Measurements from ENCODE around the gene BRAT1.
"Not testable (repeated sequence)": the region's sequence is repeated elsewhere in the genome, so short reads cannot be mapped to it uniquely, and the experiment has no call there.

The BRAT1 gene

DNA sequence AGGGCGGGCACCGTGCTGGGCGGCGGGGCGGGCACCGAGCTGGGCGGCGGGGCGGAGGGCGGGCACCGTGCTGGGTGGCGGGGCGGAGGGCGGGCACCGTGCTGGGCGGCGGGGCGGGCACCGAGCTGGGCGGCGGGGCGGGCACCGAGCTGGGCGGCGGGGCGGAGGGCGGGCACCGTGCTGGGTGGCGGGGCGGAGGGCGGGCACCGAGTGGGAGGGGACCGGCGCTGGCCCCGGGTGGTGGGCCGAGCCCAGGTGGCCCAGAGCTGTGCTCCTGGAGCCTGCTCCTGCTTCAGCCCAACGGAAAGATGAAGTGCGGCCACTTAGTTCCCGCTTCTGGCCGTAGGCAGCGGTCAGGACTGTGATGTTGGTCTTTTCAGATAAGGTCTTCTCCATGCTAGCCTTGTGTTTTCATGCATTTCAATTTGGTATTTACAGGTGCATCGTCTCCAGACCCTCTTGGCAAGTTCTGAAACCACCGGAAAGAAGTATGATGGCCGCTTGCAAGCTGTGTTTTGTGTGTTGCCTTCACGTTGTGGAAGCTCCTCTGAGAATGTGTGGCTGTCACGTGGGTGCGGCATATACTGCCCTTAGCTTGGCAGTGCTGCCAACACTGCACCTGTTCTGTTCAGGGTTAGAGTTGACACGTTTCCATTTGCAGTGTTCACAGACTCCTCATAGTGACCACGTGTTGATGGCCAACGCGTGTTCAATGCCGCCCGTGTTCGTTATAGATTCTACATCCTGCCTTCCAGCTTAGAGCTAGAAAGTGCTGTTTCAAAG, 28.7 kb upstream of the BRAT1 start:
- DNase-seq, result no peak

DNA sequence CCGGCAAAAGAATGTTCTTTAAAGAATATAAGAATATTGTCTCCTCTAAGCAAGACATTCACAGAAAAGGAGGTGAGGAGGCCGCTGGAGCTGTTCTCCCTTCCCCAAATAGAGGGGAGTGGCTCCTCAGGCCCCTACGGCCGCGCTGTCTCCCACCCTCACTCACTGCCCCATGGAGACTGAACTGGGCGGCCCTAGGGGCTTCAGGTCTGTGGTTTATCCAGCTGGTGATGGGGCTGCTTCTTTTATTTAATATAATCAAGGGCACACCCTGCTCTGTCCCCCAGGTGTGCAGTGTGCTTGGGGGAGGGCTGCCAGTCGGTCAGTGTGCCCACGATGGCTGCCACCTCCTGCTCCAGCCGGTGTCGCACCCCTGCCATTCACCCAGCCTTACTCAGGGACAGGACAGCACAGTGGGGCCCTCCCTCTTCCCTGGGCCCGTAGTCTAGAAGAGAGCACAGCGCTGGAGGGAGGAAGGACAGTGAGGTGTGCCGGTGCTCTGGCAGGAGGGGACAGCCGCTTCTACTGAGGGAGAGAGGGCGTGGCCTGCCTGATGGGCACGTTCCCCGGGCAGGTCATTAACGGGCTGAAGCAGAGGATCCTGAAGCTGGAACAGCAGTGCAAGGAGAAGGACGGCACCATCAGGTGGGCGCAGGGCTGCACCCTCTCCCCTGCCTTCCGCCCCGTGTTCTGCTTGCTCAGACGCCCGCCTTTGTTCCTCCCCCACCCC, 26.8 kb upstream of the BRAT1 start:
- no peak for DNase-seq

DNA sequence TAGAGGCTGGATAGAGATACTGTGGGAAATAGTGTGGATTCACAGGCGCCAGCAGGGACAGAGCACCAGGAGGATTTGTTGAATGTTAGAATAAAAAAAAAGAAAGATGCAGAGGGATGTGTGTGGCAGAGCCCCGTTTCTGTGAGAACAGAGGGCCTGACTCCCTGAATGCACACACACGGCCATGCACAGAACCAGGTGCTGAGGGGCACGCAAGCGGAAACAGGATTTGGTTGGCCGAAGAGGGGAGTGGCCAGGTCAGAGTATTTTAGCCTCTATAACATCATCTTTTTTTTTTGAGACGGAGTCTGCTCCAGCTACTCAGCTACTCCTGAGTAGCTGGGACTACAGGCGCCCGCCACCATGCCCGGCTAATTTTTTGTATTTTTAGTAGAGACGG, 25.3 kb upstream of the BRAT1 start:
- no peak for DNase-seq

DNA sequence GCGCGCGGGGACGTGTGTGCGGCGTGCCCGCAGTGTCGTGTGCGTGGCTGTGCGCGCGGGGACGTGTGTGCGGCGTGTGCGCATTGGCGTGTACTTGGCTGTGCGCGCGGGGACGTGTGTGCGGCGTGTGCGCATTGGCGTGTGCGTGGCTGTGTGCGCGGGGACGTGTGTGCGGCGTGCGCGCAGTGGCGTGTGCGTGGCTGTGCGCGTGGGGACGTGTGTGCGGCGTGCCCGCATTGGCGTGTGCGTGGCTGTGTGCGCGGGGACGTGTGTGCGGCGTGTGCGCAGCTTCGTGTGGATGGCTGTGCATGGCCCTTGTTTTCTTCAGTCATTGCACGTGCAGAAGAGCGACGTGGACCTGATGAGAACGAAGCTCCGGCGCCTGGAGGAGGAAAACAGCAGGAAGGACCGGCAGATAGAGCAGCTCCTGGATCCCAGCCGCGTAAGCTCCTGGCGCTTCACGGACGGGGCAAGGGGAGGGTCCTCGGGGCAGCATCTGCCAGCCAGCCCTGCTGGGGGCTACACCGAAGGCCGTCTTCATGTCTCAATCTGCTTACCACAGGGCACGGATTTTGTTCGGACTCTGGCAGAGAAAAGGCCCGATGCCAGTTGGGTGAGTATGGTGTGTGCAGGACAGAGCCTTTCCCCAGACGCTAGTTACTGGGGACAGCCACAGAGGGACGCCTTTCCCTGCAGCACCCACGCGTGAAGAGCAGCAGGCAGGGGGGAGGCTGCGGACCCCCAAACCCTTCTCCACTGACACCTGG, 22.8 kb upstream of the BRAT1 start:
- DNase-seq, result no peak

DNA sequence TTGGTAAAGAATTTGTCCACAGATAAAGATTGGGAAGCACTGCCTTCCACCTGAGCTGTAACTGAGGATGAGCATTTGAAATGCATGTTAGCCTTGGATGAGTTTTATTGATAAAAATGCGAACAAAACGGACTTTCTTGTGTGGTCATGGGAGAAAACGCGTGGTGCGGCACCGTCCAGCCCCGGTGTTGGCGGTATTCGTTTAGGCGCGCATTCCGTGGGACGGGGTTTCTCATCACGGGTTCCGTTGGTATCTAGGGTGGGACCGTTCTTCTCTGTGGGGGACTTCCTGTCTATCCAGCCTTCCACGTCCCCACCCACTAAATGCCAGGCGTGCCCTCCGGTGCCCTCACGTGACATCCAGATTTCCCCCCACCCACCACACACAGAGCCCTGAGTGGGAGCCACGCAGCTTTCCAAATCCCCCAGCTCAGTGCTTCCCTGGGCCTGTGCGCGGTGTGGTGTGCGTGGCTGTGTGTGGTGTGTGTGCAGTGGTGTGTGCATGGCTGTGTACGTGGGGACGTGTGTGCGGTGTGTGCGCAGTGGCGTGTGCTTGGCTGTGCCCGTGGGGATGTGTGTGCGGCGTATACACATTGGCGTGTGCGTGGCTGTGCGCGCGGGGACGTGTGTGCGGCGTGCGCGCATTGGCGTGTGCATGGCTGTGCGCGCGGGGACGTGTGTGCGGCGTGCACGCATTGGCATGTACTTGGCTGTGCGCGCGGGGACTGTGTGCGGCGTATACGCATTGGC, 21.6 kb upstream of the BRAT1 start:
- no peak for DNase-seq

DNA sequence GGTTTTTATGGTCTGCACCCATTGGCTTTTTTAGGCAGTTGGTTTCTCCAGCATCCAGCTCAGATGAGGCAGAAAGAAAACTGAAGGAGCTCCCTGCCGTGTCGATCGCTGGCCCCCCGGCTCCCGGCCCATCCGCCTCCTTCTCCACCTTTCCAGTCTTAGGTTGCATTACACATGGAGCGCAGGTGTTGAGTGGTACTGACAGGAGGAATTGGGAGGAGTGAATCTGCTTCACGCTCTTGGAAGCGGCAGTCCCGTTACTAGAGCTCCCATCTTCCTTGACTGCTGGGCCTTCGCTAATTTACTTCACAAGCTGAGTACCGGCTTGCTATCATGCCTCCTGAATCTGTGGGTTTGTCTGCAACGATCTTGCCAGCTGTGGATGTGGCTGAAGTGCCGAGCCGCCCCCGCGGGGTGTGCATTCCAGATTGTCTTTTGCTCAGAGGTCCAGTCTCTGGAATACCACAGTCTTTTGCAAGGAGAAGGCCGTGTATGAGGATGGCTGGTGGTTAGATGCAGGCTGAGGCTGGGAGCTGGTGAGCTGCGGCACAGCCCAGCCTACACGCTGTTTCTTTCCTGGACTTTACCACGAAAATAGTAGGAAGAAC, 20.5 kb upstream of the BRAT1 start:
- no peak for DNase-seq

DNA sequence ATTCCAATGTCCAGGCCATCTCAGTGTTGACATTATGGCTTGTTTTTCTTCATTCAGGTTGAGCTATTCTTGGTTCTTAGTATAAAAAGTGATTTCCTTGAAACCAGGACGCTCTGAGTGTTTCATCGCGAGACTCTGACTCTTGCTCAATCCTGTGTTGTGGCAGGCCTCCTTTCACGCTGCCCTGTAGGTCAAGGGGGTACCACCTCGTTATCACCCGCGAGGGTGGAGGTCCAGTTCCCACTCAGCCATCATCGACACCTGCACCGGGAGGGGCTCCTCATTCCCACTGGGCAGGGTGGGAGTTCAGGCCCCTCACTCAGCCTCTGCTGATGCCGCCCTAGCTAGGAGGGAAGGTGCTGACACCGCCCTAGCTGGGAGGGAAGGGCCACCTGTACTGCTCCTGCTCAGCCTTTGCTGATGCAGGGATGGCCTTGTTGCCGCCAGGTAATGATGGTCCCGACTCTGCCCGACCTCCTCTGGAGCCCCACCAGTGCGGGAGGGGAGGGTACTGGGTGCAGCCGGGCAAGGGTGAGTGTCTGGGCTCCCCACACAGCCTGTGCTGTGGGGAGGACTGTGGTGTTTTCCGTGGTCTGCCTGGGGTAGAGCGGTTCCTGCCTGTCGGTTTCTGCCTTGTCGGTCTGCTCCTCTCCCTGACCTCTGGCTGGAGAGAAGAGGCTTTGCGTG, 19.9 kb upstream of the BRAT1 start:
- DNase-seq, result no peak

DNA sequence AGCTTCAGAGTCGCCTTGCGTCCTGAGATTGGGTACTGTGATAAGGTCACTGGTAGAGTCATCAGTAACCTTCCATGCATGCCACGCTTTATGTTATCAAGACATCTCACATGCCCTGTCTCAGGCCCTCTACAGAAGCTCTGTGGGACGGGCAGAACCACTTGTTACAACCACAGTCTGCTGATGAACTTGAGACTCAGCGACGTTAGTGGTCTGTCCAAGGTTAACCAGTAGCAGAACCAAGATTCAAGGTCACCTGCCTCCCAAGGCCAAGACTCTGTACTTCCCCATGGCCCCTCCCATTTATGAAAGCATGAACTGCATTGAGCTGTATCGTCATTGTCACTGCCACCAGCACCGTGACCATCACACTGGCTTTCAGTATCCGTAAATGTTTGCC, 18.4 kb upstream of the BRAT1 start:
- DNase-seq, result no peak

DNA sequence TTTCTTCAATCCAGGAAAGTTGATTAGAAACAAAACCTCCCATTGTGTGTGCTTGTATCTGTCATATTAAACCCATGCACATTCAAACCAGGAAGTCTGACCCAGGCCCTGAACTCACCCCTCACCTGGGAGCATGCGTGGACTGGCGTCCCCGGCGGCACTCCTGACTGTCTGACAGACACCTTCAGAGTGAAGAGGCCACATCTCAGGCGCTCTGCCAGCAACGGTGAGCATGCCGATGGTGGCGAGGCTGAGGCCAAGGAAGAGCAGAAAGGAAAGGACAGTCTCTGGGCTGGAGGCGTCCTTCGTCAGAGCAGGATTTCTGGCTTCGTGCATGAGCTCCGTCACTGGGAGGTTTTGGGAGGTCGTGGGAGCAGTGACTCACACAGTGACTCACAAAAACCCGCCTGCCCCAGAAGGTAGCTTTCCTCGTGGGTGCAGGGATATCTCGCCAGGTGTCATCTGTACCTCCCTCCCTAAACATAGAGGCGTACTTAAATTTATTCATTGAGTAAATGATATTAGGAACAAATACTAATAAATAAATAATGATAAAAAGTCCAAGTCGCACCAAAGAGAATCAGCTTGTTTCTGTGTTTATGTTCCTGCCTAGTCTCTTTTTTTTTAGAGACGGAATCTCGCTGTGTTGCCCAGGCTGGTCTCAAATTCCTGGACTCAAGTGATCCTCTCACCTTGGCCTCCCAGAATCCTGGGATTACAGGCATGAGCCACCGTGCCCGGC, 16.9 kb upstream of the BRAT1 start:
- no peak for DNase-seq

DNA sequence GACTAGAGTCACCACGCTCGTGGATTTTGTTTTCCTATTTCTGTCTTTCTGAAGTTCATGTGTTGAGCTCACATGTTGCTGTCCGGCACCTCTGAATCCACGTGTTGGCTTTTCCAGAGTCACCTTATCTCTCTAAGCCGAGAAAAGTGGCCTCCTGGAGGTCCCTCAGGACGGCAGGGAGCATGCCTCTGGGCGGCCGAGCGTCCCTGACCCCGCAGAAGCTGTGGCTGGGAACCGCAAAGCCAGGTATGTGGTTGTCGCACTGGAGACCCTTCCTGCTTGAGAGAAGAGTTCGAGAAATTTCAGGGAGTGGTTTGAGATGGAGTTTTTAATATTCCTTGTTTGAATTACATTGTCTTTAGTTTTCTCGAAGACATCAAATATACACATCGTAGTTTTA, 16.1 kb upstream of the BRAT1 start:
- no peak for DNase-seq

DNA sequence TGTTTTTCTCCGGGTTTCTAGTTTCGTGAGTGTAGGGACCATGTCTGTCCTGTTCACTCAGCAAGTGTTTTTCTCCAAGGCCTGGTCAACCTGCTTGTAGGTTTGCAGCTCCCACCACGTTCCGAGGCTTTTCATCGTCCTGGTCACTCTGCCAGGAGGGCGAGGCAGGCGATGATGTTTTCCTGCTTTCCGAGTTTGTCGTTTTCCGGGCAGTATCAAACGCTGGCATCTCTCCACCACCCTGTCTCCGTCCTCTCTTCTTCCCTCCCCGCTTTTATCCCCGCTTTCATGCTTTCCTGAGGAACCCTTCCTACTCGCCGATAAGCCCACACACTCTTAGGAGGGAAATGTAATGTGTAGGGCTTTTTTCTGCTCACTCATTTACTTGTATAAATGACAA, 14.7 kb upstream of the BRAT1 start:
- DNase-seq, result no peak

DNA sequence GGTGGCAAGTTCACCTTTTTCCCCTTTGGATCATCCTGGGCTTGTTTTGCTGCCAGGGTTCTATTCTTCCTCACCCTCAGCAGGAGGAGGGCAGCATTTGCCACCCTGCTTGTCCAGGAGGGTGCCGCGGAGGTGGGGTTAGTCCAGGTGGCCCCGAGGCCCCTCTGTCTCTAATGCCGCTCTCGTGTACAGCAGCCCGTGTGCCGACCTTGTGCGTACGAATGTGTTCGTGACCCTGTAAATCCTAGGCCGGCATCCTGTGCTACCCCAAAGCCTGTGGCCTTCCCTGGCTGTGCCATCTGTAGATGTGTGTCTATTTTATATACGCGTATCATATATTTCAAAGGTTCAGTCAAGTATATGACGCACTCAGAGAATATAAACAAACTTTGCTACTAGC, 14.1 kb upstream of the BRAT1 start:
- no peak for DNase-seq

DNA sequence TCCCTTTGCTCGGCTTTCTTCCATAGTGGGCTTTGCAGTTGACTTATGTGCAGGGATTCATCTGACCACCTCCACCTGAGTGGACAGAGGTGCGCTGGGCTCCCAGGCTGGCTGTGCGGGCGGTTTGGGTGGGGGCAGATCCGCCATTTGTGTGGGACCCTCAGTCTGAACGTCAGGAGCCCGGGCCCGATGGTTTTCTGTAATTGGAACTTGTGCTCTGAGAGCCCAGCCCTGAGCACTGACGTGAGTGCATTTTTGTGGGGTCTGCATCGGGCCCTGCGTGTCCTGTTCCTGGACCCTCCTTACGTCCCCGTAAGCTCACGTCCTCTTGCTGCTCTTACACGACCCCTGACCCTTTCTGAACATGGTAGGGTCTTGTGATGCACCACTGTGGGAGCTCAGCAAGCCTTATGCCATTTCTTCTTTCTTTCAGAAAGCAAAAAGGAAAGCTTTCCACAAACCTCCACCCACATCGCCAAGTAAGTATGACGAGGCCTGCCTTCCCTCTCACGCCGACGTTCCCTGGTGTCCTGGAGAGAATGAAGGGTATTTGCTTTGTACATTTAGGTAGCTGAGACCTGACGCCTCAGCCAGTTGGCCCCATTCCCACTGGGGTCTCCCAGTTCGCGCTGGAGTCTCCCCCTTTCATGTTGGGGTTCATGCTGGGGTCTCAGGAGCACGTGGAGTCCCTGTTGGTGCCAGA, 13.3 kb upstream of the BRAT1 start:
- no peak for DNase-seq

DNA sequence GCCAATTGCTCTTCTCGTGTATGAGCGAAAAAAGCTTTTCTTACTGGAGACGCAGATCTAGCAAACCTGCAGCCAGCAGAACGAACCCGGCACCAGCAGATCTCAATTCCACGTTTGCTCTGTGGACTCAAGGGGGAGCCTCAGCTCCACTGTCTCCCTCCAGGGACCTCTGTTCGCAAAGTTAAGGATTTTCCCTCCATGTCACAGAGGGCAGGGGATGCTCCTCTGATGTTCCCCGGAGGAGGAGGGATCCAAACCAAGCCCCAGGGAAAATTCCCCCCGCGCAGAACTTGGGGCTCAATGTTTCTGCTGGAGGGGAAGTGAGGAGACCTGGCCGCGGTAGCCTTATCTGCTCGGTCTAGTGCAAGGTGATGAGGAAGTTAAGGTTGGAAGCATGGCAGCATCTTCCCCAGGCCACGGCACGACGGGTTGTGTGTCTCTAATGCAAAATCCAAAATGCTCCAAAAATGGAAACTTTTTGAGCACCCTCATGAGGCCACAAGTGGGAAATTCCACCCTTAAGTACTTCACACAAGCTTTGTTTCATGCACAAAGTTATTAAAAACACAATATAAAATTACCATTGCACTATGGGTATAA, 12.5 kb upstream of the BRAT1 start:
- DNase-seq, result peak; percentile 30 to 62

DNA sequence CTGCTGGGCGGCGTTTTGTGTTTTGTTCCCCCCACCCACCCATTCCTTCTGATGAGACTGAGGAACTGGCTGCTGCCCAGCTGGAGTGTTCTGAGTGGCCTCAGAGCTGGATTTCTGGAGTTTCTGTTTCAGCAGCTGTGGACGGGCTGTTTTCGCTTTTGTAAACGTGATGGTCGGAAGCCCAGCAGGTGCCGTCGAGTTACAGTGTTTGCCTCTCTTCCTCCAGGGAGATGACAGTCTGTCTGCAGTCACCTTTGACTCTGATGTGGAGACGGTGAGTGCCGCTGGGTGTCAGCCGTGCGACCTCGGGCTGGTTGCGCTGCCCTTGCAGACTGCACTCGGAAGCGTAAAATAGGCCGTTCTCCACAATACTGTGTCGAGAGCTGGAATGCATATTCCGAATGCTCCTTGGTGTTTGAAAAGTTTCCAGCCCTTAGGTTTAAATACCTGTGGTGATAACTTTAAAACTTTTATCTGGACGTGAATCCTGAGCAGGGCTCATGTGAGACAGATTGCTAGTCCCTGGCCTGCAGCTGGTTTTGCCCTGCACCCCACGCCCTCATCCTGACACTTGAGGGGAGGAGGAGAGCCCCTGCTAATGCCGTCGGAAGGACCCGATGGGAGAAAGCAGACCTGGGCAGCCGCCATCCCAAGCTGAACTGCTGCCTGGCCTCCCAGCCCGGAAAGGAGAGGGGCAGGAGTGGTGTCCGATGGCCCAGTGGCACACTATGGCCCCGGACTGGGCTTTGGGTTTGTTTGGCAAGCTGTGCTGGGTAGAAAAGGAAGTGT, 11.8 kb upstream of the BRAT1 start:
- DNase-seq, result no peak

DNA sequence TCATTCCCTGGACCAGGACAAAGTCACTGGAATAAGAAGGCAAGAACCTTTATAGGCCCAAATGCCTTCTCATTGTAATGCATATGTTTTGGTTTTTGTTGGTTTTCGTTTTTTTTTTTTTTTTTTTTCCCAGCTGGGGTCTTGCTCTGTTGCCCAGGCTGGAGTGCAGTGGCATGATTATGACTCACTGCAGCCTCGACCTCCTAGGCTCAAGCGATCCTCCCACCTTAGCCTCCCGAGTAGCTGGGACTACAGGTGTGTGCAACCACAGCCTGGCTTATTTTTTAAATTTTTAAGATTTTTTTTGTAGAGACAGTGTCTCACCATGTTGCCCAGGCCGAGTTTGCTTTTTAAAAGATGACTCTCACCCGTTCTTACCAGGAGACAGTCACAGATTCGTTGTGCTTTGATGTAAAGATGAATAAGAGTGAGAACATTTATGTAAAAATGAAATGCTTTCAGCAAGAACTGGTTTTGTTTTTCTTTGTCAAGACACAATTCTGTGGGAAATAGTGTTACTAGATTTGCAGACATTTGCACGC, 11.1 kb upstream of the BRAT1 start:
- DNase-seq, result no peak

DNA sequence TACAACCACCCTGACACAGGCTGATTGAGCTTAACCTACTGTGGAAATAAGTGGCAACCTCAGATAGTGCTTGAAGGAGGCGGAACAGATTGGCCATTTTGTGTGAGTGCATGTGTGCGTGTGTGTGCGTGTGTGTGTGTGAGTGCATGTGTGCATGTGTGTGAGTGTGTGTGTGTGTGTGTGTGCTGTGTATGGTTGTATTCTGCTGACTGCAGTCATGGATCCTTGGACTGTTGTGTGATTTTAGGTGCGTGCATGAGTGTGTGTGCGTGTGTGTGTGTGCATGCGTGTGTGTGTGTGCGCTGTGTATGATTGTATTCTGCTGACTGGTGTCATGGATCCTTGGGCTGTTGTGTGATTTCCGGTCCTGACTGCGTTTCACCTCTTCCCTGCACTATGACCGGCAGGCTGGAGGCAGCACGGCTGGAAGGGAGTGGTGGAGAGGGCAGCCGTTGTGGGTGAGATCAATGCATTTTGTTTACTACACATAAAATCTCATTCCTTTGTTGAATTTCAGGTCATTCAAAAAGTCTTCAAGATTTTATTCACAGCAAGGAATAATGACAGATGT, 9.7 kb upstream of the BRAT1 start:
- DNase-seq, result no peak

DNA sequence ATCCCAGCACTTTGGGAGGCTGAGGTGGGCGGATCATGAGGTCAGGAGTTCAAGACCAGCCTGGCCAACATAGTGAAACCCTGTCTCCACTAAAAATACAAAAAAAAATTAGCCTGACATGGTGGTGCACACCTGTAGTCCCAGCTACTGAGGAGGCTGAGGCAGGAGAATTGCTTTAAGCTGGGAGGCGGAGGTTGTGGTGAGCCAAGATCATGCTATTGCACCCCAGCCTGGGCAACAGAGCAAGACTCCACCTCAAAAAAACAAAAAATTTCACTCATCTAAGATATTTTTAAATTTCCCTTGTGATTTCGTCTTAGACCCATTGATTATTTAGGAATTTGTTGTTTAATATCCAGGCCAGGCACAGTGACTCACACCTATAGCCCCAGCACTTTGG, 8.6 kb upstream of the BRAT1 start:
- DNase-seq, result not testable (repeated sequence)

Data from hippocampal formation (tissue), 2 donors.